Urinary bladder (tissue), 4 donors: ENCODE measurements around the gene SCYL1. TPM values are rescaled to one million over a fixed set of nuclear protein-coding genes. Genes with fewer than 3 reads are reported as not detected.

Experiments used
- DNase-seq: peaks from one replicate; pipeline ENCODE4 v3.0.0-alpha.2; 2015; ENCODE audit errors: extremely low spot score
- H3K27ac ChIP-seq: one replicate; pipeline ENCODE4 v1.5.1; 2013; ENCODE audit warnings: low read depth, mild to moderate bottlenecking, moderate library complexity
- H3K36me3 ChIP-seq: one replicate; pipeline ENCODE4 v1.6.1; 2013; ENCODE audit warnings: mild to moderate bottlenecking, moderate library complexity; ENCODE audit not compliant: insufficient read depth
- H3K4me1 ChIP-seq: one replicate; pipeline ENCODE4 v1.6.1; 2013; ENCODE audit warnings: mild to moderate bottlenecking, moderate library complexity; ENCODE audit not compliant: insufficient read depth
- H3K4me3 ChIP-seq: one replicate; pipeline ENCODE4 v1.5.1; 2013; ENCODE audit warnings: low read depth, low read length
- WGBS: extraction: QIAGEN DNeasy Blood & Tissue Kit; methylation state at CpG from one replicate; pipeline ENCODE4 v1.1.7; 2013; 5-methylcytosine and 5-hydroxymethylcytosine counted together
- polyA plus RNA-seq: library from polyadenylated mRNA; stranded (reverse); fragments of 200-250 nt; gene quantifications from one replicate; pipeline ENCODE4 v1.2.3, GENCODE V29; 2013
- total RNA-seq: library from RNA; depleted of rRNA; stranded (reverse); fragments of >200 nt; gene quantifications from one replicate; pipeline ENCODE4 v1.2.3, GENCODE V29; 2014
- donor health status: healthy with polysubstance abuse.
- donor health status: healthy.

Gene SCYL1
- total and polyA plus RNA-seq, 2 donors: 43.4 to 82.0 TPM

DNA sequence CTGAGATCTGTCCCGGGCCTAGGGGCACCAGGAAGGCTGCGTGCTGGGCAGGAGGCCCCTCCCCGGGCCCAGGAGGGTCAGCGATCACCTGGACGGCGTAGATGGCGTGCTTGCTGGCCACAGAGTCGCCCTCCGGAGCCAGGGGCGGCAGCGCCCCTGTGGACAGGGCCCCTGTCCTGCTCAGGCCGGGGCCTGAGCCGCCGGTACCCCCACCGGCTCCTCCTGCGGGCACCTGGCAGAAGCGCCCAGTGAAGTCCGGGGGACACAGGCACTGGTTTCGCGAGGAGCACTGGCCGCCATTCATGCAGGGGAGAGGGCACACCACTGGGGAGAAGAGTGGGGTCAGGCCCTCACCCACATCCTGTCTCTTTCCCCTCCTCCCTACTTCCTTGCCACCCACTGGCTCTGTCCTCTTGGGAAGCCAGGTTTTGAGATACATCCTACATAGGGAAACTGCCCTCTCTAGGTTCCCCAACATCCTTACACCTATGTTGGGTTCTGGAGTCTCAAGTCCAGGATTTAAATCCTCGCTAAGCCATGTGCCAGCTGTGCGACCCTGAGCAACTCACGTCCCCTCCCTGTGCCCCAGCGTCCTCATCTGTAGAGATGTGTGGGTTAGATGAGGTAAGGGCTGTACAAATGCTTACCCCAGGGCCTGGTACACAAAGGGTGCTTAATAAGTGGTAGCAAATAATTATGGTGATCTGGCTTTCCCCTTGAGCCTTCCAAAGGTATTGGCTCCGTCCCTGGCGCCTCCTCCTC is 29.4 kb downstream of the SCYL1 start:
- no peaks in the 10 kb centered on the region for H3K36me3 ChIP-seq
- no peak overlapping the region for H3K27ac ChIP-seq
- H3K4me3 ChIP-seq: no peak overlapping the region
- H3K4me1 ChIP-seq: peaks cover 2% of the 10 kb centered on the region
- 83% methylated on average over 27 of the region's 27 CpGs for WGBS
- DNase-seq: no peak

DNA sequence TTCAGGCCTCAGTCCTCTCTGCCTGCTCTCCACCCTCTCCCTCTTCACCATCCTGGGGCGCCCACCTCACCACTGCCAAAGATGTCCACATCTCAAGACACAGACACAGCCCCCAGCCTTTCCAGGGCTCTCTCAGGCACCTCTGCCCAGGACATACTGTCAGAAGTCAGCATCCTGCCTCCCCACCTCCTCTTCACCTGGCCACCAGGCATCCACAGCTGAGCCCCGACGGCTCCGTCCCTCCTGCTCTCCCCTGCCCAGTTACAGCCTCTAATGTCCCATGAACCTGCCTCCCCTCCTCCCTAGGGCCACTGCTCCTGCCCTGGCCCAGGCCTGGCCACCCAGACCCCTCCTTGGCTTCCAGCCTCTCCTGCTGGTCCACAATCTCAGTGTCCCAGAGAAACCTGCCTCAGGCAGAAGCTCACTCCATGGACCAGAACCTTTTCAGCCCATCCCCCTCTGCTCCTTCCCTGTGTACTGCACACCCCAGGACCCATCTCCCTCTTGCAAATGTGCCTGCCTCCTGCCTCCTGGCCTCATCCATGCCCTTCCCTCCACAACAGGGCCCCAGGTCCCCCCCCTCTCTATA is 30.1 kb downstream of the SCYL1 start:
- no peak for DNase-seq
- Histone ChIP-seq H3K4me3 (no peak overlapping the region), H3K4me1 (peaks cover 2% of the 10 kb centered on the region), H3K27ac (no peak overlapping the region), H3K36me3 (no peaks in the 10 kb centered on the region)
- 89% methylated on average over 4 of the region's 4 CpGs for WGBS

DNA sequence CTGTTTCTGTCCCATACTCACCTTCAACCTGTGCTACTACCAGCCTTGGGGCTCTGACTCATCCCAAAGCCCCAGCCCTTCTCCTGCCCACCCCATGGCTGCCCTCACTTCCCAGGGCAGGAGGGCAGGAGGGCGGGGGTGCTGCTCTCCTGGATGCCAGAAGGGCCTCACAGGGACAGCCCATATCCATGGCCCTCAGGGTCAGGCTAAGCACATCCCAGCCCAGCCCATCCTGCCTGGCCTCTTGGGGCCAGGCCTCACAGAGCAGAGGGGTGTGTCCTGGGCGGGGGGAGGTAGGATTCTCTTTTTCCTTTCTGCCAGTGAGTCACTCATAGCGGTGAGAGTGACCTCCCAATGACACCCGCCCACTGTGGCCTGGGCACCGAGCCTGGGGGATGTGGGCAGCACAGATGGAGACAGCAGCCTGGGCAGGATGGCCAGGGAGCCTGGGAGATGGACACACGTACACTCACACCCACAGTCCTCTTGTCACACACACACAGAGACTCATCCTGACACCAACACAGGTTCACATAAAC is 30.9 kb downstream of the SCYL1 start:
- Histone ChIP-seq H3K4me1 (peaks cover 2% of the 10 kb centered on the region), H3K27ac (no peak overlapping the region), H3K4me3 (no peak overlapping the region), H3K36me3 (no peaks in the 10 kb centered on the region)
- WGBS: 46% methylated on average over 6 of the region's 6 CpGs
- DNase-seq: no peak

DNA sequence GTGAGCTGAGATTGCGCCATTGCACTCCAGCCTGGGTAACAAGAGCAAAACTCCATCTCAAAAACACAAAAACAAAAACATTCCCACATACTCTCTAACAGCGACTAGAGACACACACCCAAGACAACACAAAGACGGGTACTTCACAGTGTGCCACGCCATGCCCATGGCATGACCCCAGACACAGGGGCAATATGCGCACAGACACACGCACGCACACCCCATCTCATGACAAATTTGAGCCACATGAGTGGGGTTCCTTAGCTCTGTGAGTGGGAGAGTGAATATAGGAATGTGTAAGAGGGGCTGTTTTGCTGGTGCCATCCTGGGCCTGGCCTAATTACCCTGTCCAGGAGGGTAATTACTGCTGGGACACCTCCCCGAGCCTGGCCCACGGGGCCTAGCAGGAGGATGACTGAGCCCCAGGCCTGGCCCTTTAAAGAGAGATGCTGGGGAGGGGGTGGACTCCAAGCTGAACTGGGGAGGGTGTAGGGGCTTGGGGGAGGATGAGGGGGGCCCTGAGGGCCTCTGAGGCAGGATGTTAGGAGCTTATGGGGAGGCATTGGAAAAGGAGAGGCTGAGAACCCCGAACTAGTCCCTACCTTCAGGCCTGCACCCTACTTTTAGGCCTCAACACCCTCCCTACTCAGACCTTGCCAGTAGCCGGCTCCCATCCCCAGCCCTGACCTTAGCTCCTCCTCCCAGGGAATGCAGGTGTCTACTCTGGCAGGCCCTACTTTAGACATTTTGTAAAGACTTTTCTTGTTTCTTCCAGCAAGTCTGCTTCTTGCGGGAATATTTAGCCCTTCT is 31.8 kb downstream of the SCYL1 start:
- 76% methylated on average over 12 of the region's 12 CpGs for WGBS
- no peak for DNase-seq

DNA sequence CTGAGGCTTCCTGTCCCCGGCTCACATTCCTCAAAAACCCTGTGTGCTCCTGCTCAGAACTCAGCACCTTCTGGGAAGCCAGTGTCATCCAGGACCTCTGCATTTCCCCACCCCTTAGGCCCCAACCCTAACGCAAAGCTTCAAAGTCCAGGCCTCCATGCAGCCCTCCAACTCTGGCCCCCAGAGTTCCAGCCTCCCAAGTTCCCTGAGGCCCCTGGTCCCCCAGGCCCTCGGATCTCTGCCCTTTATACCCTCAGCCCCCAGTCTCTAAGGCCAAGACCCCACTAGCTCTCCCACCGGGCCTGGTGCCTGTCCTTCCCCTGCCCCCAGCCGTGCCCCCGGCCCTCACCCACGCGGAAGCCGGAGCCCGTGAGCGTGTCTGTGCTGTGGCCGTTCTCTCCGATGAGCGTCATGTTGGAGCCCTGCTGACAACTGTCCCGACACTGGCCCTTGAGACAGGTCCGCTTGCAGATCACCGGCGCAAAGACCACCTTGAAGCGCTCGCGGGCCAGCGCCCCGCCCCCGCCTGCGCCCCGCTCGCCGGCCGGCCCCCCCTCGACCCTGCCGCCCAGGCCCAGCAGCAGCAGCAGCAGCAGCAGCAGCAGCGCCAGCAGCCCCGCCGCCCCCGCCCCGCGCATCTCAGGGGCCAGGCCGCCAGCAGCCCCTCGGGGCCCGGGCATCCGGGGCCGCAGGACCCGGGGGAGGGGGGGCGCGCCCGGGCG is 32.6 kb downstream of the SCYL1 start:
- Histone ChIP-seq H3K27ac (peak overlapping the region; percentile 97), H3K4me3 (peak overlapping the region; percentile 71), H3K4me1 (peaks cover 2% of the 10 kb centered on the region), H3K36me3 (no peaks in the 10 kb centered on the region)
- 3% methylated on average over 41 of the region's 47 CpGs for WGBS
- no peak for DNase-seq

More for the DNA sequence above, 31.8 kb downstream of the SCYL1 start:
- Histone ChIP-seq H3K36me3 (no peaks in the 10 kb centered on the region), H3K4me1 (peaks cover 2% of the 10 kb centered on the region), H3K27ac (peak overlapping the region; percentile 97), H3K4me3 (peak overlapping the region; percentile 71)

DNA sequence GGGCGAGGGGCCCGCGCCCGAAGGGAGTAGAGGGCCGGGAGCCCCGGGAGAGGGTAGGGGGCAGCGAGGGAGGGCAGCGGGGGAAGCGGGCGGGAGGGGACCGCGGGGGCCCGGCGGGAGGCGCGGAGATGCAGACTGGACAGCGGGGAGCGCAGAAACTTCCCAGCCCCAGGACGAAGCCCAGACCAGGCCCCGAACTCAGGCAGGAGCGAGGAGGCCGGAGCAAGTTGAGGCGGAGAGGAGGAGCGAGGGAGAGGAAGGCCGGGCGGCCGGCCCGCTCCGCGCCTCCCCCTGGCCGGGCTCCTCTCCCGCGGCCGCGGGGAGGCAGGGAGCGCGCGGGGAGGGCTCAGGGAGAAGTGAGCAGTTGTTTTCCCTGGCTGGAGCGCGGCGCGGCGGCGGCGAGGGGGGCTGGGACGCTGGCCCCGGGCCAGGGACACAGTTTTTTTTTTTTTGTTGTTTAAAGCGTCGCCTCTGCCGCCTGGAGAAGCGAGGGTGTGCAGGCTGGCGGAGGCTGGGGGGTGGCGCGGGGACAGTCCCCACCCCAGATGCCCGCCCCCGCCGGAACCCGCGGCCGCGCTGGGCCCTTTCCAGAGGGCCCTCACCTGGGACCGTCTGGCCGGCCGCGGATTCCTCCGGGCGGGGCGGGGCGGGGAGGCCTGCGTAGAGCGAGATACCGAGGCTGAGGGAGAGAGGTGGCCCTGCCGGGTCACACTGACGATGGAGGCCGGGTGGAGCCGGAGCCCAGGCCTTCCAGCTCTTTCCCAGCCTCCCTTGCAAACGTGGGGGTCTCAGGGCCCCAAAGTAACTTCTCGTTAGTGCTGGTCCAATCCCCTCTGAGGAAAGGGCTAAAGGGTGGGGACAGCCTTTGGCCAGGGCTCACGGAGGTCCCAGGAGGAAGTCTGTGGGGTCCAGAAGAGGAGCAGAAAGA is 33.4 kb downstream of the SCYL1 start, which contains the start of gene LTBP3:
Gene LTBP3, minus strand, starts transcription at position 358 of the 928 bp plus-strand sequence. CDS start 400 bp downstream, outside the sequence.
- under 1% methylated on average over 79 of the region's 79 CpGs for WGBS
- Histone ChIP-seq H3K27ac (peak within 1 kb of the TSS; percentile 97), H3K4me3 (peak within 1 kb of the TSS; percentile 71), H3K36me3 (no peaks in the 10 kb centered on the region), H3K4me1 (peaks cover 2% of the 10 kb centered on the region)
- no peak for DNase-seq

DNA sequence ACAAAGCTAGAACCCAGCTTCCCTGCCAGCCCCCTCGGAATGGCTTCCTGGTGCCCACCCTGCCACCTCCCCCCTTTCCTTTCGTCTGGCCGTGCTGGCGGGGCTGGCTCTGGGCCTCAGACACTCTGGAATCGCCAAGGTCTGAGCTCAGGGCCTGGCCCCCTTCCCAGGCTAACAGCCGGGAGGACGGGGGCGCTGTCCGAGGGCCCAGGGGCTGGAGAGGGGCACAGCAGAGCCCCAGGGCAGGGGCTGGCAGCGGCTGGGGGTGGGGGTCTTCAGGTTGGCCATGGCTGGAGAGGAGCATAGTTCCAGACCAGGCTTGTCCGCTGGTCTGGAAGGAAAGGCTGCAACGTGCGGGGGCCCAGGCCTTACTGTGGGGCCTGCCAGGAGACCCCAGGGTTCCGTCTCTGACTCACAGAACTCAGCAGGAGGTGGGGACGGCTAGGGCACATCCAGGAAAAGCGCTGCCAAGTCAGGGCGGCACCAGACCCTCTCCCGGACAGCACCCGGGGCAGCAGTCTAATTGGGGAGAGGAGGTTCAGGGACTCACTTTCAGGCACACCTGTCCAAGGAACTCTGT is 34.1 kb downstream of the SCYL1 start:
- Histone ChIP-seq H3K4me3 (no peak overlapping the region), H3K36me3 (no peaks in the 10 kb centered on the region), H3K4me1 (peaks cover 2% of the 10 kb centered on the region), H3K27ac (peak overlapping the region; percentile 97)
- WGBS: 27% methylated on average over 19 of the region's 19 CpGs
- no peak for DNase-seq

DNA sequence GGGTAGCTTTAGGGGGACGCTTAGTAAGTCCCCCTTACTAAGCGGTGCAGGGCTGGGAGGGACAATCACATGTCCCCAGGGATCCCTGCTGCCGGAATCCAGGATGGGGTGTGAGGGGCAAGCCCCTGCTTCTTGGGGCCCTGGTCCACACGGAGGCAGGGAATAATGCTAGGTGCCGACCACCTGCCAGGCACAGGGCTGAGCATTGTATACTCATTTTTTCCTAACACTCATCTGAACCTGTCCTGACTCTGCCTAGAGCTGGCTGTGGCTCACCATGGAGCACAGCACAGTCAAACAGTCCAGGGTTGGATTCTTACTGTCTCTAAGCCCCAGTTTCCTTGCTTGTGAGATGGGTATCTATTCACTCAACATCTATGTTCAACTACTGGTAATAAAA is 34.7 kb downstream of the SCYL1 start:
- no peak for DNase-seq
- 59% methylated on average over 5 of the region's 5 CpGs for WGBS
- H3K36me3 ChIP-seq: no peaks in the 10 kb centered on the region
- H3K4me3 ChIP-seq: no peak overlapping the region
- H3K4me1 ChIP-seq: peaks cover 2% of the 10 kb centered on the region
- H3K27ac ChIP-seq: peak overlapping the region; percentile 97

DNA sequence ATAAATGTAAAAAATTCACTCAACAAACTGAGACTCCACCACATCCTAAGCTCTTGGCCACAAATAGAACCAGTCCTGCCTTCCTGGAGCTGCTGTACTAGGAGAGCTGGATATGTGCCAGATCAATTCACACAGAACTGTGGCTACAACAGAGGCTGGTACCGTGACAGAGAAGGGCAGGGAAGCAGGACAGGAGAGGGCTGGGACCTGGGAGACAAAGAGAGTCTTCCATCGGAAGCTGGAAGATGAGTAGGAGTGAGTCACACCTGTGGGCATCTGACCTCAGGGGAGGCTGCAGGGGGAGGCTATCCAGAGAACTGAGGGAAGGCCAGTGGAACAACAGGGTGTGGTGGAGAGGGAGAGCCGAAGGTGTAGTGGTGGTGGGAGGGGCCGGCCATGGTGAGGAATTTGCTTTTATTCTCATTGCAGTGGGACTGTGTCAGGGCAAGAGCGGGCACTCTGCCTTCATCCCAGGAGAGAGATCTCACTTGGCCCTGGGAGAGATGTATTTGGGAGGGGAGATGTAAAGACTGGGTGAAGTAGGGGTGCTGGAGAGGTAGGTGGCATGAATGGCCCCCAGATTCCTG is 35.2 kb downstream of the SCYL1 start:
- no peak for DNase-seq
- no peak overlapping the region for H3K4me3 ChIP-seq
- H3K4me1 ChIP-seq: peaks cover 2% of the 10 kb centered on the region

DNA sequence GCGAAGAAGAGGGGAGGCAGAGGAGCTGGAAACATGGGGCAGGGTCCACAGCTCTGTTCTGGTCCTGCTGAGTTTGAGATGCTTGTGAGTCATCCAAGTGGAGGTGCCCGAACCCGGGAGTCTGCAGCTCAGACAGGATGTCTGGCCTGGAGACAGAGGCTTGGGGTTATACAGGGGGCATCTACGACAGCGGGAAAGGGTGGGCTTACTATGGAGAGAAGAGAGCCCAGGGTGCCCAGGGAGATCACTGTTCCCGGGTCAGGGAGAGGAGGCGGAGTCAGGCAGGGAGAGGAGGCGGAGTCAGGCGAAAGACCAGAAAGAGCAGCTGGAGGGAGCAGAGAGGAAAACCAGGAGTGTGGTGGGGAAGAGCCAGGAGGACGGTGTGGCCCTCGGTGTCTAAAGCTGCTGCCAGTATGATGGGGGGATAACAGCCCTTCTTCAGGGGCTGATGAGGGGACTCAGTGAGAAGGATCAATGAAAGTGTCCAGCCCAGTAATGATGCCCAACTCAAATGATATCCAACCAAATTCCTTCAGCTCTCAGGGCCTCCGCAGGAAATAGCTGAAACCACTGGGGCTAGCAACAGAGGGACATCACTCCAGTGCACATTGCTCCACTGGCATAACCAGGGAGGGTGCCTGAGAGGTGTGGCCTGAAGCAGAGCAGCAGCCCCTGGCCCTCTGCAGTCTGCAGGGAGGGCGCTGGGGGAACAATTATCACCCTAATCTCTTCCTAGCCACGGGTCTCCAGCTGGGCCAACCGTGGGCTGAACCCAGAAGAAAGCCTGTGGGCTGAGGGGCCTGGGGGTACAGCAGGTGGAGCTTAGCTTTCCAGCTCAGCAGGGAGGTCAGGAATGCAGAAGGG is 35.9 kb downstream of the SCYL1 start:
- Histone ChIP-seq H3K4me1 (no peaks in the 10 kb centered on the region), H3K4me3 (no peak overlapping the region), H3K27ac (peak overlapping the region; percentile 26), H3K36me3 (no peaks in the 10 kb centered on the region)
- DNase-seq: no peak
- WGBS: 19% methylated on average over 15 of the region's 15 CpGs

More for the DNA sequence above, 35.2 kb downstream of the SCYL1 start:
- Histone ChIP-seq H3K36me3 (no peaks in the 10 kb centered on the region), H3K27ac (peak overlapping the region; percentile 26)
- 39% methylated on average over 5 of the region's 5 CpGs for whole genome bisulfite sequencing

DNA sequence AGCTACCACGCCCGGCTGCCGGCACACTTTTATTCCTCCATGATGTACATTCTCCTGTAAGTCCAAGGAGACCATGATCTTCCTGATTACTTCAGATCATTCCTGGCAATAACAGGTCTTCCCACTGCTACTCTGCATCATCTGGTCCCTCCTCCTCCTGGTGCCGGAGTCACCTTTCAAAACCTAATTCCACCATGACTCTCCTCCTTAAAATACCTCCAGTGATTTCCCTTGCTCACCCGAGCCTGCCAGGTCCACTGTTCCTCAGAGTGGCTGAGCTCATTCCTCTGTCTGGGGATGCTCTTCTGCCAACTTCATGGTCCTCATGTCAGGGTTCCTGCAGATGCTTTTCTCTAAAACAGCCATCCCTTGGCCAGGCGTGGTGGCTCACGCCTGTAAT is 37.1 kb downstream of the SCYL1 start:
- no peaks in the 10 kb centered on the region for H3K36me3 ChIP-seq
- DNase-seq: no peak
- 86% methylated on average over 7 of the region's 7 CpGs for WGBS
- no peak overlapping the region for H3K27ac ChIP-seq
- H3K4me3 ChIP-seq: no peak overlapping the region
- H3K4me1 ChIP-seq: no peaks in the 10 kb centered on the region
